ENCODE measurements around the gene AJUBA.

DNA sequence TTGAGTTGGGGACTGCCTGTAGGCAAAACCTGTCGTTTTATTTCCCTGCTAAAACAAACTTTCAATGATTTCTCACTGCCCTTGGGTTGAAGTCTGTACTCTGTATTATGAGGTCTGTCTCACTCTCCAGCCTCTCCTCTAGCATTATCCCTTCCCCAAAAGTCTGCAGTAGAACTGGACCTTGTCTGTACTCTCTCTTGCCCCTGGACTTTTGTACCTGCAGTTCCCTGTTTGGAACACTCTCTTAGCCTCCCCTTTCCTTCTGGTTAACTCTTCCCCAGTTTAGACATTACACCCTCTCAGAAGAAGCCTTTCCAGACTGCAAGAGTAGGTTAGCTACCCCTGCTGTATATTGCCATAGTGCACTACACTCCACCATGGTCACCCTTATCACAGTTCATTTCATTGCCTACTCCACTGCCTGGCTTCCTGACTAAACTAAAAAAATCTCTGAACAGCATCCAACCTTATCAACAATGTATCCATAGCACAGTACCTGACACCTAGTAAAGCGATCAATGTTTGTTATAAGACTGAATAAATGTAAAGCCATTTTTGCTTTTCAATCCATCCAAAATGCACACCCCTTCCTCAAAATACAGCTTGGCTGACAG, 3.6 kb upstream of the AJUBA start:
- TF ChIP-seq, protein P1, sequence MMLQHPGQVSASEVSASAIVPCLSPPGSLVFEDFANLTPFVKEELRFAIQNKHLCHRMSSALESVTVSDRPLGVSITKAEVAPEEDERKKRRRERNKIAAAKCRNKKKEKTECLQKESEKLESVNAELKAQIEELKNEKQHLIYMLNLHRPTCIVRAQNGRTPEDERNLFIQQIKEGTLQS (IDR thresholded peaks at IDR 0.05; ENCODE audit: insufficient read depth, low read depth, low read length) = no peak
- no peak for TF ChIP-seq CTCF (IDR thresholded peaks at IDR 0.05; ENCODE audit: control extremely low read depth in 1 of 3, insufficient read depth in 1 of 3, low read depth in 1 of 3, low read length in 3 of 3)
- TF ChIP-seq FOSL1 (IDR thresholded peaks at IDR 0.05; ENCODE audit: insufficient read depth, low read depth, low read length) = no peak
- no peak for TF ChIP-seq RFX5 (IDR thresholded peaks at IDR 0.05; ENCODE audit: borderline replicate concordance, low read depth, low read length)
- no peak for TF ChIP-seq NANOG (IDR thresholded peaks at IDR 0.05; ENCODE audit: insufficient read depth, low read depth, low read length, poor library complexity, severe bottlenecking)
